Gastroesophageal sphincter (tissue), 4 donors: ENCODE measurements around the gene TNFAIP8. TPM values are rescaled to one million over a fixed set of nuclear protein-coding genes. Genes with fewer than 3 reads are reported as not detected.
"Not testable (repeated sequence)": the region's sequence is repeated elsewhere in the genome, so short reads cannot be mapped to it uniquely, and the experiment has no call there.

Source experiments
- ATAC-seq: fragments of 150-250 bp; one replicate; pipeline ENCODE4 v1.9.1; 2016; ENCODE audit warnings: mild to moderate bottlenecking, moderate library complexity
- H3K27ac ChIP-seq, 4 donors: fragments of 200-600 bp; sonication (generic) in 3 of 4; 1 replicate in 3 of 4; 2 replicates in 1 of 4; pipeline ENCODE4 v1.5.1; 2016 to 2019
- H3K27me3 ChIP-seq: fragments of 200-600 bp; sonication (generic); one replicate; pipeline ENCODE4 v1.5.1; 2019
- H3K36me3 ChIP-seq, 2 donors: fragments of 200-600 bp; sonication (generic); one replicate each; pipeline ENCODE4 v1.5.1; 2019; ENCODE audit warnings: control low read depth in 1 of 2
- H3K4me1 ChIP-seq, 3 donors: fragments of 200-600 bp; sonication (generic); 1 replicate in 2 of 3; 2 replicates in 1 of 3; pipeline ENCODE4 v1.5.1; 2016 to 2019; ENCODE audit warnings: control low read depth in 2 of 3
- H3K4me3 ChIP-seq, 2 donors: fragments of 200-600 bp; sonication (generic); one replicate each; pipeline ENCODE4 v1.5.1; 2019; ENCODE audit warnings: mild to moderate bottlenecking in 1 of 2, moderate library complexity in 1 of 2
- H3K9me3 ChIP-seq, 3 donors: fragments of 200-600 bp; sonication (generic); one replicate each; pipeline ENCODE4 v1.5.1; 2017 to 2019; ENCODE audit warnings: control low read depth in 2 of 3
- EP300 ChIP-seq: sonication (generic); formaldehyde crosslinking; IDR thresholded peaks from one replicate; pipeline ENCODE4 v1.6.1; 2017; ENCODE audit warnings: antibody characterized with exemption, mild to moderate bottlenecking
- POLR2A ChIP-seq, 2 donors: fragments of 450-650 bp; IDR thresholded peaks; one replicate each; pipeline ENCODE4 v1.6.1; 2017; ENCODE audit warnings: antibody characterized with exemption in 2 of 2, mild to moderate bottlenecking in 2 of 2, moderate library complexity in 1 of 2
- POLR2AphosphoS5 ChIP-seq: sonication (generic); formaldehyde crosslinking; IDR thresholded peaks from one replicate; pipeline ENCODE4 v1.6.1; 2017; ENCODE audit warnings: antibody characterized with exemption
- WGBS, 2 donors: methylation state at CpG; one replicate each; pipeline ENCODE4 v1.1.5; 2018; ENCODE audit warnings: low coverage in 1 of 2; 5-methylcytosine and 5-hydroxymethylcytosine counted together
- total RNA-seq, 4 donors: library from RNA; depleted of rRNA; stranded (reverse); fragments of >200 nt; gene quantifications; one replicate each; pipeline ENCODE4 v1.1.0, GENCODE V29; 2016
- TF ChIP-seq, protein P1 (sequence below), 4 experiments: fragments of 200-600 bp in 2 of 4; fragments of 450-650 bp in 2 of 4; sonication (generic) in 1 of 4; IDR thresholded peaks; one replicate each; pipeline ENCODE4 v1.5.1; 2017 to 2019; ENCODE audit warnings: antibody characterized with exemption in 4 of 4, mild to moderate bottlenecking in 2 of 4, moderate library complexity in 2 of 4

The TNFAIP8 gene
- total RNA-seq, 4 donors from 2014 or later: 25.4 to 76.7 (median 31.6) TPM

DNA sequence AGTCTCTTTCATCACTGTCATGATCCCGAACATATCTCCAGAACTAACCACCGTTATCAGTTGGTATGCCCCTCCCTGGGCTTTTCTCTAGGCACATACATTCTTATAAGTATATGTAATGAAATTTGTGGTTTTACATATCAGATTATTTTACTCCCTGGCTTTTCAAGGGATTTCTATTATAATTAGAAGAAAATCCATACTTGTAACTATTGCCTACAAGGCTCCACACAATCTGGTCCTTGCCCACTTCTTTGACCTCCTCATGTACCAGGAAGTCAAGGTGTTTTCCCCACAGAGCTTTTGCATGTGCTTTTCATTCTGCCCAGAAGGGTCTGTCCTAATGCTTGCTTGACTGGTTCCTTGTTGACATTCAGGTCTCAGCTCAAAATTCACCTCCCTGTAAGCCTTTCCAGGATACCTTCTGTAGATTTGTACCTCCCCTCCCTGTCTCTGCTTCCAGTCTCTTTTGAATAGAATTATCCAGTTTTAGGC is 62.8 kb downstream of the TNFAIP8 start:
- Histone ChIP-seq H3K27me3 (no peaks in the 10 kb centered on the region), H3K36me3 (no peaks in the 10 kb centered on the region), H3K9me3 (no peaks in the 10 kb centered on the region), H3K27ac (no peak overlapping the region), H3K4me3 (no peak overlapping the region), H3K4me1 (peaks cover 0 to 14% (median 0%) of the 10 kb centered on the region in 3 donors)
- WGBS, 2 donors: 60 to 62% methylated on average over 2 of the region's 2 CpGs
- no peak for ATAC-seq
- no peak for TF ChIP-seq EP300
- no peak for TF ChIP-seq POLR2AphosphoS5
- TF ChIP-seq, protein P1, sequence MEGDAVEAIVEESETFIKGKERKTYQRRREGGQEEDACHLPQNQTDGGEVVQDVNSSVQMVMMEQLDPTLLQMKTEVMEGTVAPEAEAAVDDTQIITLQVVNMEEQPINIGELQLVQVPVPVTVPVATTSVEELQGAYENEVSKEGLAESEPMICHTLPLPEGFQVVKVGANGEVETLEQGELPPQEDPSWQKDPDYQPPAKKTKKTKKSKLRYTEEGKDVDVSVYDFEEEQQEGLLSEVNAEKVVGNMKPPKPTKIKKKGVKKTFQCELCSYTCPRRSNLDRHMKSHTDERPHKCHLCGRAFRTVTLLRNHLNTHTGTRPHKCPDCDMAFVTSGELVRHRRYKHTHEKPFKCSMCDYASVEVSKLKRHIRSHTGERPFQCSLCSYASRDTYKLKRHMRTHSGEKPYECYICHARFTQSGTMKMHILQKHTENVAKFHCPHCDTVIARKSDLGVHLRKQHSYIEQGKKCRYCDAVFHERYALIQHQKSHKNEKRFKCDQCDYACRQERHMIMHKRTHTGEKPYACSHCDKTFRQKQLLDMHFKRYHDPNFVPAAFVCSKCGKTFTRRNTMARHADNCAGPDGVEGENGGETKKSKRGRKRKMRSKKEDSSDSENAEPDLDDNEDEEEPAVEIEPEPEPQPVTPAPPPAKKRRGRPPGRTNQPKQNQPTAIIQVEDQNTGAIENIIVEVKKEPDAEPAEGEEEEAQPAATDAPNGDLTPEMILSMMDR (IDR thresholded peaks at IDR 0.05): no peak
- TF ChIP-seq POLR2A (IDR thresholded peaks at IDR 0.05): no peak

DNA sequence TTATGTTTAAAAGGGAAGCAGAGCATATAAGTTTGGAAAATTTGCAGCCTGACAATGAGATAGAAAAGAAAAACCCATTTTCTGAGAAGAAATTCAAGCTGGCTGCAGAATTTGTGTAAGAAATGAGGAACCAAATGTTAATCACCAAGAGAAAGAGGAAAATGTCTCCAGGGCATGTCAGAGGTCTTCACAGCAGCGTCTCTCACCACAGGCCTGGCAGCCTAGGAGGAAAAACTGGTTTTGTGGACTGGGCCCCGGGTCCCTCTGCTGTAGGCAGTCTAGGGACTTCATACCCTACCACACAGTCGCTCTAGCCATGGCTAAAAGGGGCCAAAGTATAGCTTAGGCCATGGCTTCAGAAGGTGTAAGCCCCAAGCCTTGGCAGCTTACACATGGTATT is 64.3 kb downstream of the TNFAIP8 start:
- 75% methylated on average over 3 of the region's 3 CpGs; no CpG with 5 or more reads in 1 of the 2 donors for WGBS, 2 donors

DNA sequence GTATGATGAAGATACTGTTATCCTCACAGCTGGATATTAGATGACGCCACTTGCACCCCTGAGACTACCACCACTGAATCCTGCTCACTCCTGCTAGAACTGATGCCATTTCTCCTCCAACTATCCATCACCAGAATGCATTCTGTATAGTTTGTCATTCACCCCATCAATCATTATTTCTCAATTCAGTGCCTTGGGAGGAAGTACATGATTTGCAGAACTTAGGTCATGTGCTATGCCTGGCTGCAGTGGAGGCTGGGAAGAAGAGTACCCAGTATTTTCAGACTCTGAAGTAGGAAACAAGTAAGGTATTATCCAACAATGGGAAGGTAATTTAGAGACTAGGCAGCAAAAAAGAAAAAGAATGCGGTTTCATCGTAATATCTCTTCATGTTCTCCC is 70.2 kb downstream of the TNFAIP8 start:
- H3K9me3 ChIP-seq: no peaks in the 10 kb centered on the region
- 93 to 94% methylated on average over 3 of the region's 3 CpGs for WGBS, 2 donors
- peaks cover 0 to 17% (median 0%) of the 10 kb centered on the region in 3 donors for H3K4me1 ChIP-seq
- H3K4me3 ChIP-seq: no peak overlapping the region
- TF ChIP-seq, protein P1 (IDR thresholded peaks at IDR 0.05): no peak
- TF ChIP-seq POLR2AphosphoS5: no peak
- TF ChIP-seq EP300: no peak
- TF ChIP-seq POLR2A (IDR thresholded peaks at IDR 0.05): no peak
- H3K27me3 ChIP-seq: no peaks in the 10 kb centered on the region
- H3K27ac ChIP-seq: no peak overlapping the region
- H3K36me3 ChIP-seq: no peaks in the 10 kb centered on the region
- no peak for ATAC-seq

More for the DNA sequence above, 64.3 kb downstream of the TNFAIP8 start:
- H3K9me3 ChIP-seq: no peaks in the 10 kb centered on the region
- H3K27ac ChIP-seq: no peak overlapping the region
- TF ChIP-seq POLR2AphosphoS5 (no peak), POLR2A (IDR thresholded peaks at IDR 0.05) (no peak), EP300 (no peak)
- TF ChIP-seq, protein P1 (IDR thresholded peaks at IDR 0.05): no peak
- no peaks in the 10 kb centered on the region for H3K36me3 ChIP-seq
- H3K27me3 ChIP-seq: no peaks in the 10 kb centered on the region
- H3K4me1 ChIP-seq: peaks cover 0 to 14% (median 0%) of the 10 kb centered on the region in 3 donors
- ATAC-seq: no peak
- H3K4me3 ChIP-seq: no peak overlapping the region

DNA sequence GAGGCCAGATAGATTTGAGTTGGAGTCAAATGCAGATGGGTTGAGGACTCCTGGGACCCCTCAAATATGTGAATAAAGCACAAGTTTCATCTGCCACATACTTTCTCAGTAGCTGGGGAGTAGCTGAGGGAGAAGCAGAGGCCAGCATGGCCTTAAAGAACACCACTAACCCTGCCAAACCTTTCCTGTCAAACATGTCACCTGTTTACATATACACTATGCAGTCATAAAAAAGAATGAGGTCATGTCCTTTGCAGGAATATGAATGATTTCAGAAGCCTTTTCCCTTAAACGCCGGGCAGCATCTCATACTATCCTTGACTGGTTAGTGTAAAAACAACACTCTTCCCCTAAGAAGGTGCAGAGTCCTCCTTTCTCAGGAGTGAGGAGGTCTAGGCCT is 71.2 kb downstream of the TNFAIP8 start:
- peaks cover 0 to 17% (median 0%) of the 10 kb centered on the region in 3 donors for H3K4me1 ChIP-seq
- peak; percentile 86 for TF ChIP-seq POLR2AphosphoS5
- TF ChIP-seq, protein P1 (IDR thresholded peaks at IDR 0.05): no peak
- no peak for ATAC-seq
- H3K27me3 ChIP-seq: no peaks in the 10 kb centered on the region
- no peak overlapping the region for H3K27ac ChIP-seq
- H3K36me3 ChIP-seq: no peaks in the 10 kb centered on the region
- no peaks in the 10 kb centered on the region for H3K9me3 ChIP-seq
- H3K4me3 ChIP-seq: no peak overlapping the region
- 35% methylated on average over 2 of the region's 2 CpGs; no CpG with 5 or more reads in 1 of the 2 donors for WGBS, 2 donors

DNA sequence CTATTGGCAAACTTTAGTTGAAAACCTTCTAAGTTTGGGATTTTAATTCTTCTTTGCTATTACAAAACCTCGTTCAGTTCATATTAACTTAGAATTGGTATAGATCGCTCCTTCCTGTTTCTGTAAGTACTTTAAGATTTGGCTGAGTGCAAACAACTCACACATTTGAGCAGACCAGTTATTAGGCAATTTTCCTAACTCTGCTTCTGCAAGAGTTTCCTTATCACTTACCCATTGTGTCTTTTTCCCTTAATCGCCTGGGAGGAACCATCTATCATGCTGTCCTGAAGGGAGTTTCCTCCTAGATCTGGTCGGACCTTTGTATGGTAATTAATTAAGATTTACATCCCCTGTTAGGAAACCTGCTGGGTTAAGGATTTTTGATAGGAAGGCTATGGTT is 71.8 kb downstream of the TNFAIP8 start:
- H3K4me1 ChIP-seq: peaks cover 0 to 17% (median 0%) of the 10 kb centered on the region in 3 donors
- not testable (repeated sequence) for ATAC-seq, H3K9me3 ChIP-seq, H3K27ac ChIP-seq, H3K36me3 ChIP-seq, H3K4me3 ChIP-seq, H3K27me3 ChIP-seq
- WGBS, 2 donors: 41 to 60% methylated on average over 3 to 4 of the region's 4 CpGs

DNA sequence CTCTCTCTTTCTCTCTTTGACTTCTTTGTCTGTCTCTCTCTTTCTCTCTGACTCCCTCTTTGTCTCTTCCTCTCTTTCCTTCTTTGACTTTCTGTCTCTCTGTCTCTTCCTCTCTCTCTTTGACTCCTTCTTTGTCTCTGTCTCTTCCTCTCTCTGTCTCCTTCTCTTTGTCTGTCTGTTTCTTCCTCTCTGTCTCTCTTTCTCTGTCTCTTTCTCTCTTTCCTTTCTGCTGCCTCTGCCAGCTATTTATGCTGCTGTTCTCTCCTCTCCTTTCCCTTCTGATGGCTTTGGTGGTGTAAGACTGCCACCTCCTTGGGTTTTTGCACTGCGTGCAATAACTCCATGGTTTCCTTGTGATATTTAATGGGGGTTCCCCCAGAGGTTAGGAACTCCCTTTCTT is 72.3 kb downstream of the TNFAIP8 start:
- H3K4me3 ChIP-seq, H3K36me3 ChIP-seq, ATAC-seq, H3K9me3 ChIP-seq, H3K27me3 ChIP-seq, H3K27ac ChIP-seq: not testable (repeated sequence)
- peaks cover 0 to 17% (median 0%) of the 10 kb centered on the region in 3 donors for H3K4me1 ChIP-seq
- WGBS, 2 donors: 80 to 100% methylated on average over 1 of the region's 1 CpG

DNA sequence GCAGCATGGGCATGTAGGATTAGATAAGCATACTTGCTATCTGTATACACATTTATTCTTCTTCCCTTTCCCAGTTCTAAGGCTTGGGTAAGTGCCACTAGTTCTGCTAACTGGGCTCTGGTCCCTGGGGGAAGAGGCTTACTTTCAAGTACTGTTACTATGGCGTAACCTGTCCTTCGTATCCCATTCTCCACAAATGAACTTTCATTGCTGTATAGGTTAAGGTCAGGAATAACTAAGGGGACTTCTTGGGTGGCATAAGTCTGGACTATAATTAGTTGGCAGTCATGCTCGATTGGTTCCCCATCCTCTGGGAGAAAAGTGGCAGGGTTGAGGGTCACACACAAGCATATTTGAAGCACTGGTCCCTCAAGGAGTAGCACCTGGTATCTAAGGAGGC is 72.8 kb downstream of the TNFAIP8 start:
- H3K4me3 ChIP-seq, H3K27ac ChIP-seq, H3K36me3 ChIP-seq, H3K9me3 ChIP-seq, ATAC-seq, H3K27me3 ChIP-seq: not testable (repeated sequence)
- WGBS, 2 donors: 63 to 67% methylated on average over 1 of the region's 3 CpGs
- peaks cover 0 to 17% (median 0%) of the 10 kb centered on the region in 3 donors for H3K4me1 ChIP-seq

DNA sequence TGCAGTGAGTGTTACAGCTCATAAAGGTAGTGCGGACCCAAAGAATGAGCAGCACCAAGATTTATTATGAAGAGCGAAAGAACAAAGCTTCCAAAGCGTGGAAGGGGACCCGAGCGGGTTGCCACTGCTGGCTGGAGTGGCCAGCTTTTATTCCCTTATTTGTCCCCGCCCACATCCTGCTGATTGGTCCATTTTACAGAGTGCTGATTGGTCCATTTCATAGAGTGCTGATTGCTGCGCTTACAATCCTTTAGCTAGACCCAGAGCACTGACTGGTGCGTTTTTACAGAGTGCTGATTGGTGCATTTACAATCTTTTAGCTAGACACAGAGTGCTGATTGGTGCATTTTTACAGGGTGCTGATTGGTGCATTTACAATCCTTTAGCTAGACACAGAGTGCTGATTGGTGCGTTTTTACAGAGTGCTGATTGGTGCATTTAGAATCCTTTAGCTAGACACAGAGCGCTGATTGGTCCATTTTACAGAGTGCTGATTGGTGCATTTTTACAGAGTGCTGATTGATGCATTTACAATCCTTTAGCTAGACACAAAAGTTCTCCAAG is 76.9 kb downstream of the TNFAIP8 start:
- H3K9me3 ChIP-seq, H3K4me3 ChIP-seq, H3K27ac ChIP-seq, ATAC-seq, H3K36me3 ChIP-seq, H3K4me1 ChIP-seq: not testable (repeated sequence)
- WGBS, 2 donors: 85 to 96% methylated on average over 4 to 5 of the region's 10 CpGs
- H3K27me3 ChIP-seq: peaks cover 11% of the 10 kb centered on the region
